ENCODE measurements around the gene APOC4. TPM values are rescaled to one million over a fixed set of nuclear protein-coding genes. Genes with fewer than 3 reads are reported as not detected.

The APOC4 gene
- total and polyA plus RNA-seq, 3 donors from 2014 or later, result not detected

GRCh38 chr19:44931541-44931940, 10.5 kb upstream of the APOC4 start:
- Histone ChIP-seq H3K27ac (no peak overlapping the region), H3K4me1 (peaks cover 17% of the 10 kb centered on the region), H3K4me3 (no peak overlapping the region), H3K9me3 (no peaks in the 10 kb centered on the region), H3K27me3 (no peaks in the 10 kb centered on the region), H3K36me3 (ENCODE audit: low read depth, missing control alignments) (no peaks in the 10 kb centered on the region)
- no peak for TF ChIP-seq POLR2A (IDR thresholded peaks at IDR 0.05)
- TF ChIP-seq CTCF (IDR thresholded peaks at IDR 0.05), result no peak
- 92 to 96% methylated on average over 4 of the region's 4 CpGs for WGBS, 2 donors
- intact Hi-C loops (cut with DNase I; ENCODE audit: low total_unique reads), result no loop called here
- no peak for DNase-seq

- intact Hi-C loops (cut with DNase I; ENCODE audit: low total_unique reads), result no loop called here
- TF ChIP-seq CTCF (IDR thresholded peaks at IDR 0.05), result no peak
- TF ChIP-seq POLR2A (IDR thresholded peaks at IDR 0.05), result no peak
- WGBS, 2 donors, result 77 to 91% methylated on average over 5 of the region's 5 CpGs
- Histone ChIP-seq H3K4me3 (no peak overlapping the region), H3K9me3 (no peaks in the 10 kb centered on the region), H3K27me3 (no peaks in the 10 kb centered on the region), H3K36me3 (ENCODE audit: low read depth, missing control alignments) (no peaks in the 10 kb centered on the region), H3K27ac (no peak overlapping the region), H3K4me1 (peaks cover 11% of the 10 kb centered on the region)
- no peak for DNase-seq
Observed at GRCh38 chr19:44939668-44940067, 2.4 kb upstream of the APOC4 start.

- Histone ChIP-seq H3K4me3 (no peak overlapping the region), H3K36me3 (ENCODE audit: low read depth, missing control alignments) (no peaks in the 10 kb centered on the region), H3K4me1 (no peaks in the 10 kb centered on the region), H3K27ac (no peak overlapping the region), H3K9me3 (no peaks in the 10 kb centered on the region), H3K27me3 (no peaks in the 10 kb centered on the region)
- intact Hi-C loops (cut with DNase I; ENCODE audit: low total_unique reads), result no loop called here
- DNase-seq, result peak; percentile 51
- TF ChIP-seq POLR2A (IDR thresholded peaks at IDR 0.05), result no peak
- no peak for TF ChIP-seq CTCF (IDR thresholded peaks at IDR 0.05)
- WGBS, 2 donors, result 67 to 79% methylated on average over 10 of the region's 10 CpGs
Observed at GRCh38 chr19:44943801-44944249, 1.8 kb downstream of the APOC4 start.

GRCh38 chr19:44947041-44947581, 5.1 kb downstream of the APOC4 start:
- H3K27ac ChIP-seq, result no peak overlapping the region
- TF ChIP-seq CTCF (IDR thresholded peaks at IDR 0.05) (no peak), POLR2A (IDR thresholded peaks at IDR 0.05) (no peak)
- H3K4me3 ChIP-seq, result no peak overlapping the region
- peaks cover 18% of the 10 kb centered on the region for H3K4me1 ChIP-seq
- intact Hi-C loops (cut with DNase I; ENCODE audit: low total_unique reads), result no loop called here
- no peaks in the 10 kb centered on the region for H3K27me3 ChIP-seq
- DNase-seq, result no peak
- no peaks in the 10 kb centered on the region for H3K36me3 ChIP-seq (ENCODE audit: low read depth, missing control alignments)
- H3K9me3 ChIP-seq, result no peaks in the 10 kb centered on the region
- 91 to 94% methylated on average over 13 of the region's 13 CpGs for WGBS, 2 donors

GRCh38 chr19:44948237-44948636, 6.2 kb downstream of the APOC4 start:
- H3K4me3 ChIP-seq, result no peak overlapping the region
- TF ChIP-seq POLR2A (IDR thresholded peaks at IDR 0.05) (no peak), CTCF (IDR thresholded peaks at IDR 0.05) (no peak)
- no peaks in the 10 kb centered on the region for H3K27me3 ChIP-seq
- H3K27ac ChIP-seq, result no peak overlapping the region
- intact Hi-C loops (cut with DNase I; ENCODE audit: low total_unique reads), result no loop called here
- no peak for DNase-seq
- H3K9me3 ChIP-seq, result no peaks in the 10 kb centered on the region
- H3K4me1 ChIP-seq, result peaks cover 18% of the 10 kb centered on the region
- no peaks in the 10 kb centered on the region for H3K36me3 ChIP-seq (ENCODE audit: low read depth, missing control alignments)
- 63 to 80% methylated on average over 5 of the region's 5 CpGs for WGBS, 2 donors

All from testis (tissue), 3 donors.